UCSD-AML1 (cell line): ENCODE data around the gene ADGRG6.

Source experiments
- DNase-seq: peaks from one replicate; lab custom pipeline; 2025; ENCODE audit not compliant: unreplicated experiment; lab: John Stamatoyannopoulos, UW

The ADGRG6 gene

DNA sequence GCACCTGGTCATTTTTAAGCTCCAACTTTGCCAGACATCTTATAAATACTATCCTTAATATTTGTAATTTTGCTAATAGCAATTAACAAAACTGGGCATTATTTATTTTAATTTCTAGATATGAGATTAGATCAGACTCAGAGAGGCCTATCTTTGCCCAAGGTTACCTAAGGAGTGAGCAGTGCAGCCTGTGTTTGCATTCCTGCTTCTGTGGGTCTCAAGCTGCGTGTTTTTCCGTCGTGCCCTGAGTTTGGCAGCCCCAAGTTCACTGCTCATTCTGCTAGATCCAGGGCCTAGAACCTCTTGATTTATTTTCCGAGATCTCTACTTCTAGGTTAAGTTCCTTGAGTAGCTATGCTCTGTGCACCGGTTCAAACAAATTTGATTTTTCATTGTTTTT is 11.0 kb upstream of the ADGRG6 start:
- no peak for DNase-seq

DNA sequence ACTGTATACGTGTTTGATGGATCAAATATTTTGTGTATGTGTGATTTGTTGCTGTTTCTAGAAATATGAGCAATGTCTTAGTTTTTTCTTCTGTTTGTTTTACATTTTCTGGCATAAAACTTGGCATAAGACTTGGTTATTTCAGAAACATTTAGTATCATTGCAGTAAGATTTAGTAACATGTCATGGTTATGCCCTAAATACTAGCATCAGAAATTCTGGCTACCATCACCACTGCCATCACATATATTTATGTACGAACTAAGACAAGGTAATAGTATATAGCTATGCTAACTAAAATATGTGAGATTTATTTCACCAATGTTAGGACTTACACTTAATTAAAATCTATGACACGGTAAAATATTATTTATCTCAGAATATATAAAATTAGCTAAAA is 10.3 kb upstream of the ADGRG6 start:
- no peak for DNase-seq

- DNase-seq = no peak
Observed at GRCh38 chr6:142292166-142292924, 9.5 kb upstream of the ADGRG6 start.

DNA sequence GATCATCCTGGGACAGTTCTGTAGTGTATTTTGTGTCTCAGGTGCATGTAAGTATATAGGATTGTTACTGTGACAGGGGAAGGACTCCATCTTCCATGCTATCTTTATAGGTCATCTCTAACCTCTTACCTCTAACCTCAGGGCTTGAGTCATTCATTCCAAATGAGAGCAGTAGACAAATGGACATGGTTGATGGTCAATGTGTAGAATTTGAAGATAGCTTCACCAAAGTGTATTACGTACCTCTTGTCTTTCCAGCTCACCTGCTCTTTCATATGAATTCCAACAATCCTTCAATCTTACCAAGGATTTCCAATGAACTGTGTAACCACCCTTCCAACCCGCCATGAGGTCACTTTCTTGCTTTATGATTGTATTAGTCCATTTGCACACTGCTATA is 8.7 kb upstream of the ADGRG6 start:
- no peak for DNase-seq

- no peak for DNase-seq
Observed at GRCh38 chr6:142294679-142295078, 7.1 kb upstream of the ADGRG6 start.

DNA sequence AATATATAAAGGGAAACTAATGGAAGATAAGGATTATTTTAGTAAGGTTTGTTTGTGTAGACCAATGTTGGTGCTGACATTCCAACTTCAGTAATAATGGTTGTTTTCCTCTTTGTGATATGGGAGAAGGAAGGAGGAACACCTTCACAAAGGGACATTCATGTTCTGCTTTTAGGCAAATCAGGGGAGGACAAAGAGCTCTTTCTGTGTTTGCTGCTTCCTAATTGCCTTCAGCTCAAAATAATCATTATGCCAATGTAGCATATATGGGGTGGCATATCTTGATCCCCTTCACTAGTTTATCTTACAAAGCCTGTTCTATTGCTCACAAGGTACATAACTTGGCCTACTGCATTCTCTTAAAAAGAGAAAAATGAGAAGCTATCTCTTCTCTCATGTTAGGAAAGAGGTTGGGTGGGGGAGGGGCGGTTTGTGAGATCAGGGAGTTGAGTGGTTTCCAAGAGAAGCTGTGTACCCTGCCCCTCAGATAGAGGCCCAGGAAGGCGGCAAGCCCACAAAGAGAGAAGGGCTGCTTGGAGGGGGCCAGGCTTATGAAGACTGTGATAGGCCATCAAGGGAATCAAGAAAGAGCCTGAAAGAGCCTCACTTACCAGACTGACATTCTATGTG is 4.7 kb upstream of the ADGRG6 start:
- no peak for DNase-seq

GRCh38 chr6:142297605-142297995 is 4.2 kb upstream of the ADGRG6 start:
- no peak for DNase-seq

DNA sequence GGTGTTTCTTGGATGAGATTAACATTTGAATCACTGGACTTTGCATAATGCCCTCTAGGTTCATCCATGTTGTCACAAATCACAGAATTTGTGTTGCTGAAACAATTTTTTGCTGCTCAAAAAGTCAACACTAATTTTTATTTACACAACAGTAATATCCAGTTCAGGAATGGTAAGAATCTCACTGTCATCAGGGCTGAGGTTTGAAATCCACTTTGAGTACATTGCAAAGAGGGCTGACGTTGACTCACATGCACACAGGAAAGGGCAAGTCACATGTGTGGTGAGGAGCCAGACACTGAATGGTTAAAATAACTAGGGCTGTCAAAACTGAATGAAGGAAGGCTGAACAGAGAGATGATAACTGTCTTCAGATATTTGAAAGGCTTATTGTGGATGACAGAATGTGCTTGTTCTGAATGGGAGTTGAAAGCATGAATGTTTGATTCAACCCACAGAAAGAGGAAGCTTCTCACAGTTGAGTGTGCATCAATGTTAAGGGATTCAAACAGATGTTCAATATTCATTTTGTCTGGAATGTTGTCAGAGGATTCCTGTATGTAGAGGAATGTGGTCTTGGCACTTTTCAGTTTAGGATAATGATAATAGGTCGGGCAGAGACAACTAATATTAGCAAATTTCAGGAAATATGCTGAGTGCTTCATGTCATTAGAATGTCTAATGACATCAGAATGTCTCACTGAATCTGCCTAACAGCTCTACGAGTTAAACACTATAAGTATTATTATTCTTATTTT is 3.6 kb upstream of the ADGRG6 start:
- DNase-seq = no peak

DNA sequence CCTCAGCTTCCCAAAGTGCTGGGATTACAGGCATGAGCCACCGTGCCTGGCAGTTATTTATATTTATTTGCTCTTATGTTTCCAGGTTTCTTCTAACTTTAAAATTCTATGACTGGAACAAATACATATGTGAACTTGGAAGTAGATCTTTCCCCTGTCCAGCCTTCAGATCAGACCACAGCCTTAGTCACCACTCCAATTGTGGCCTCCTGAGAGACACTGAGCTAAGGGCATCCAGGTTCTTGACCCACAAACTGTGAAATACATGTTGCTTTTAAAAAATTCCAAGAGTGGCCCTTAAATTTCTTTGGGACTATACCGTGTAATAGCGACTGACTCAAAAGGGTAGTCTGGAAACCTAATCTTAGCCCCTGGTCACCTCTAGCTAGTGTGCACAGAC is 1.5 kb upstream of the ADGRG6 start:
- no peak for DNase-seq

DNA sequence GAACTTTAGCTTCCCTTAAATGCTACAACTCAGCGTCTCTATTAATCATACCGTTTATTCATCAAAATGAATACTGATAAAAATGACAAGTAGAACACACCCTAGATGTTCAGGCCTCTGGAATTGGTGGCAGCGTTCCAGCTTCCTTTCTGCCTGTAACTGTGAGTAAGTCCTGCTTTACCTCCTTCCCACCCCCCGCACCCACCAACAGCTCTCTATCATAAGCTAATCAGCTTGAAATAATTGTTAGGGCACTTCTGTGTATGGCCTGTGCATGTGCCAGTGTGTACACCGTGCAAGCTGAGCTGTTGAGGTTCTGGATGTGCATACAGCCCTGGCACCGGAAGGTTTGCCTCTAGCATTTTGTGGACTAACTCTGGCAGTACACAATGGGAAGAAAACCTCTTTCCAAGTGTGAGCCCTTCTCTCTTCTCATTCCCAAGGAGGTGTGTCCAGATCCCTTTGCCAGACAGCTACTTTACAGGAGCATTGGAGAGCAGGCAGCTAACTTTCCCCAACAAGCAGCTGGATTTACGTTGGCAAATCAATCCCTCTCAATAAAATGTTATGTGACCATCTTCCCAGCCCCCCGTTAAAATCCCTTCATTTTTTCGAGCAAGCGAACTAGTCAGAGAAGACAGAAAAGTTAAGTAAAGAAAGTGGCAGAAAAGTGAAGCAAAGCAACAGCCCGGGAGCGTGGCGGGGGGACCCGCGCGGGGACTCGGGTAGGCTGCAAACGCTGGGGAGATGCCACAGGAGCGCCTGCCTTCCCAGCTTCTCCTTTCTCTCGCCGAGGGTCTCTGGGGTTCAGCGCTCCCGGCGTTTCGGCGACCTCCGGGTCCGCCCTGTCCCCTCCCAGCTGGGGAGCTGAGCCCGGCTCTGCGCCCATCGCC is 803 bp upstream of the ADGRG6 start:
- no peak for DNase-seq

GRCh38 chr6:142302421-142303175 is 791 bp downstream of the ADGRG6 start:
- no peak for DNase-seq

DNA sequence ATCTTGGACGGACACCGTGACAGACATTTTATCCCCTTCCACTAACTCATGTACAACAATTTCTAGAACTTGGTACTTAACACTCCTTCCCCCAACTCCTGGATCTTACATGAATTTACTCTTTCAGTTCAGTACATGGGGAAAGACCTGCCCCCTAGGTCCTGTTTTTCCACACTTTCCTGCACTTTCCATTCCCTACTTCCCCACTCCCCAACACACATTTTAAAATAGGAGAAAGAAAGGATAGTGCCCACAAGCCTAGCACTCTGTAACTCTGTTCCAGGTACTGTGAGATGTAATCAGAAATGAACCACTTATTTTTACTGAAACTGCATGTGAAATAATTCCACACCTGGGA is 1.3 kb downstream of the ADGRG6 start:
- DNase-seq = no peak

DNA sequence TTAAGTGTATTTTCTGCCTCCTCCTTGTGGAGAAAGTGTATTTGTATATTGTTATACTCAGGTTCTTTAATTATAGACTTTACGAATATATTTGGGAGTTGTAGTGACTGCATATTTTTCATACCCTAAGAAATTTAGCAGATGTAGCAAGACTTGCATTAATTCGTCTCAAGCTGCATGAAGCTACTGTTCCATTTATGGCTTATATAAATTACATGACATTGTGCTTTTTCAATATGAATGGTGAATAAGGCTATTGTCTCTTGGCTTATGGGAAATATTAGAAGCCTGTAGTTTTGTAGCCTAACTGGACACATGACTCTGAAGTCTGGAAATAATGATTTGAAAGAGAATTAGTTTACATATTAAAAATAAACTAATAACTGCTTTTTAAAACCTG is 2.4 kb downstream of the ADGRG6 start:
- no peak for DNase-seq

DNA sequence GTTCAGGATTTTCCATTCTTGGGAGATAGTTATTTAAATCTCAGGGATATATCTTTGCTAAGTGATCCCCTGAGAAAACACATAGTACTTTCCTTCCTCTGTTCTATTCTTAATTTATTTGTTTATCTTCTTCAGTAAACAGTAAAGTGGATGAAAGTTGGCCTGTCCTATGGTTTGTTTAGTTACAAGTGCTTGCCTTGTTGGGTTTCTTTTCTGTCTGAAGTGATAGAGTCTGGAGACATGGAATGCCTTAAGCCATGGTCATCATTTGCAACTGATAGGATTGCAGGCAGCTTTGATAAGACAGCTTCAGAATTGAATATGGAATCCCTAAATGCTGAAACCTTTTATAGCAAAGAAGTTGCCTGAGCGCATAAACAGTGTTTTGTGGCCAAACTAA is 4.9 kb downstream of the ADGRG6 start:
- DNase-seq = no peak

DNA sequence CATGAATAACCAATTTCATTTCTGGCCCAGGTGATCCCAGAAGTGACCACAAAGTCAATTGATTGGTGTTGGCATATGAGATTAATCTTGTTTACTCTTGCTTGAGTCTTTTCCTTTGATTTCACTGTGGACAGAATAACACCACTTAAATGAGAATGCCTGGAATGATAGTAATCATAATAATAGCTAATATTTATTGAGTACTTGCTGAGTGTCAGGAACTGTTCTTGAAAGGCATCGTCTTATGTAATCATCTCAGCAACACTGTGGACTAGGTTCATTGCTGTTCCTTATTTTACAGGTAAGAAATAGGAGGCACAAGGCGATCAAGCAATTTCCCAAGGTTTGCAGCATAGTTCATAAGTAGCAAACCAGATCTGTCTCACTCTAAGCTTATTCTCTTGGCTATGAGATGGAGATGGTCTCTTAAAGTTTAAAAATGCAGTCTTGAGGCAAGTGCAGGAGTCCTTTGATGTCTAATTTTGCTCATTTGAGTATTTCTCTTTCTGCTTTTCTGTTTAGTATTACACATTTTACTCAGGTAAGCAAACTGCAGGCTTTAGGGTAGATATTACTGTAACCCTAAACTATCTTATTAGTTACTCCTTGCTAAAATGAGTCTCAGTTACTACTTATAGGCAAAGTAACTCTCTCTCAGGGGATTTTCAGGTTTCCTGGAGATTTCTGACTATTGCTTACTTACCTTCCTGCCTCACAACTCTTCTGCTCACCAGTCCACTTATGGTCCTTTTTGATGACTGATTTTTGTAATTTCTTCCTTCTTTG is 6.3 kb downstream of the ADGRG6 start:
- no peak for DNase-seq

DNA sequence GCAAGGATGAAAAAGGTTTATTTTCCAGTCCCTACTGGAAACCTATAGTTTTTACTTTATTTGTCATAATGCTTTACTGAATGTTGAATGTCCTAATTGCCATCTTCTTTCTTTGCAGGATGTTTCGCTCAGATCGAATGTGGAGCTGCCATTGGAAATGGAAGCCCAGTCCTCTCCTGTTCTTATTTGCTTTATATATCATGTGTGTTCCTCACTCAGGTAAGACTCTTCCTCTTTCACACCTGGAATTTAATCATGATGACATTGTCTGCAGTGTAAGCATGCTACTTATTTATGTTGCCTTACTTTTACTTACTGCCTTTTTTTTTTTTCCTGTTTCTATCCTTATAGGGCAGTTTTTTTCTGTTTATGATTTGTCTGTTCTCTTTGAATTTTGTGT is 7.6 kb downstream of the ADGRG6 start:
- DNase-seq = no peak

DNA sequence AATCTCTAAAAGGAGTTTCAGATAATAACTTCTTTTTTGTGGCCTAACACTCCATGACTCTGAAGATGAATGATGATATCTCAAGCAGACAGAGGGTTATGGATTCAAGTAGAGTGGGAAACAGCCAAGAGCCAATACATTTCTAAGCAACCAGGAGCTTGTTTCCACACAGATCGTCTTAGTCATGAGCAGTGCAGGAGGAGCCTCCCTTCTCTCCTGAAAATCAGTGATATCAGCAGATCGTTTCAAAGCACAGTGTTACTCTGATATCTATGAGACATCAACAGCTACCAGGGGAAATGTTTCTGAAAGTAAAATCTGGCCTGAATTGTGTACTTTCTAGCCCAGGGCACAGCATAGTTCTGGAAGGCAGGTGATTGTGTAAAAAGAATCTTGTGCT is 11.5 kb downstream of the ADGRG6 start:
- DNase-seq = no peak

GRCh38 chr6:142316791-142317368 is 15.1 kb downstream of the ADGRG6 start:
- no peak for DNase-seq

GRCh38 chr6:142318714-142319113 is 16.9 kb downstream of the ADGRG6 start:
- no peak for DNase-seq
